ENCODE measurements around the gene OSBP2. TPM values are rescaled to one million over a fixed set of nuclear protein-coding genes. Genes with fewer than 3 reads are reported as not detected.

Gene OSBP2
- total RNA-seq, 1 experiment from 2014 or later: 6.2 TPM

- Mint-ChIP-seq H3K4me3 (ENCODE audit: unreplicated experiment) (peak overlapping the region; percentile 94), H3K27ac (ENCODE audit: unreplicated experiment) (peak overlapping the region; percentile 86), H3K9me3 (ENCODE audit: unreplicated experiment) (no peaks in the 10 kb centered on the region), H3K36me3 (ENCODE audit: insufficient read depth, unreplicated experiment) (no peaks in the 10 kb centered on the region), H3K27me3 (ENCODE audit: insufficient read depth, unreplicated experiment) (no peaks in the 10 kb centered on the region), H3K4me1 (ENCODE audit: low read depth, unreplicated experiment) (peaks cover 17% of the 10 kb centered on the region)
- DNase-seq: no peak
- ChIA-PET POLR2A (no interaction called here), CTCF (interaction anchor here (0.9 to 1.4 kb wide), 3 partner anchors 34 to 87 kb away, joined by 3 to 4 read pairs (median 3); partner anchors contain the start of gene PES1)
- intact Hi-C loops (cut with micrococcal nuclease; ENCODE audit: unreplicated experiment): no loop called here
- peaks cover 4% of the 10 kb centered on the region; the same call in 1 of the 2 replicates for H3K4me1 ChIP-seq
- no peak for TF ChIP-seq CTCF (IDR thresholded peaks at IDR 0.05; ENCODE audit: insufficient read depth in 1 of 2, low read depth in 1 of 2, low read length in 1 of 2, severe bottlenecking in 1 of 2, unreplicated experiment in 1 of 2)
- no peaks in the 10 kb centered on the region; the same call in 1 of the 2 replicates for H3K36me3 ChIP-seq (ENCODE audit: control insufficient read depth, insufficient read depth, low read length)
- H3K27me3 ChIP-seq (replicated peaks; ENCODE audit: control insufficient read depth, insufficient read depth, low read length): no peaks in the 10 kb centered on the region; the same call in 1 of the 2 replicates
- H3K9me3 ChIP-seq: no peaks in the 10 kb centered on the region
- H3K4me3 ChIP-seq (ENCODE audit: low read depth, low read length): peak overlapping the region; percentile 86
- no TSS peak for BruUV-seq (replicated peaks)
Observed at GRCh38 chr22:30668386-30668710, 26.3 kb upstream of the OSBP2 start.

DNA sequence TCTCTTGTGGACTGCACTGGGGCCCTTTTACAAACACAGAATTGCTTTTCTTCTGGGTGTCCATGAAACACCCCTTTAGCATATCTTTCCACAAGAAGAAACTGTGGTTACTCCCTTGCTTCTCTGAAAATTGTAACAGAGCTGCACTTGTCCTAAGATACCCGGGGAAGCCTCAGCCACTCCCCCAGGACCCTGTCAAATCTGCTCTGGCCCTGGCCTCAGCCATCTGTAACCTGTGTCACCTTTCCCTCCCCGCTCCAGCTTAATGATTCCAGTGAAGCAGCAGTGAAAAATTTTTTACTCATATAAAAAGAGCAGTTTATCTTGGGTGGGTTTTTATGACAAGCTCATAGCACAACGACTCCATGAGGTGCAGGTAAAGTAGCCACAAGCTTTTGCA is 23.6 kb upstream of the OSBP2 start:
- H3K36me3 ChIP-seq (ENCODE audit: control insufficient read depth, insufficient read depth, low read length): no peaks in the 10 kb centered on the region
- no peak for TF ChIP-seq CTCF (IDR thresholded peaks at IDR 0.05; ENCODE audit: insufficient read depth in 1 of 2, low read depth in 1 of 2, low read length in 1 of 2, severe bottlenecking in 1 of 2, unreplicated experiment in 1 of 2)
- no peaks in the 10 kb centered on the region for H3K27me3 Mint-ChIP-seq (ENCODE audit: insufficient read depth, unreplicated experiment)
- no peaks in the 10 kb centered on the region for H3K9me3 ChIP-seq
- H3K36me3 Mint-ChIP-seq (ENCODE audit: insufficient read depth, unreplicated experiment): no peaks in the 10 kb centered on the region
- BruUV-seq (replicated peaks): no TSS peak
- H3K27ac Mint-ChIP-seq (ENCODE audit: unreplicated experiment): no peak overlapping the region
- H3K9me3 Mint-ChIP-seq (ENCODE audit: unreplicated experiment): no peaks in the 10 kb centered on the region
- H3K4me3 Mint-ChIP-seq (ENCODE audit: unreplicated experiment): no peak overlapping the region
- intact Hi-C loops (cut with micrococcal nuclease; ENCODE audit: unreplicated experiment): no loop called here
- H3K4me3 ChIP-seq (ENCODE audit: low read depth, low read length): no peak overlapping the region
- POLR2A ChIA-PET: no interaction called here
- H3K27me3 ChIP-seq (replicated peaks; ENCODE audit: control insufficient read depth, insufficient read depth, low read length): no peaks in the 10 kb centered on the region
- peaks cover 10% of the 10 kb centered on the region for H3K4me1 Mint-ChIP-seq (ENCODE audit: low read depth, unreplicated experiment)
- H3K4me1 ChIP-seq: peaks cover 1% of the 10 kb centered on the region; the same call in 1 of the 2 replicates
- CTCF ChIA-PET: no interaction called here
- no peak for DNase-seq

DNA sequence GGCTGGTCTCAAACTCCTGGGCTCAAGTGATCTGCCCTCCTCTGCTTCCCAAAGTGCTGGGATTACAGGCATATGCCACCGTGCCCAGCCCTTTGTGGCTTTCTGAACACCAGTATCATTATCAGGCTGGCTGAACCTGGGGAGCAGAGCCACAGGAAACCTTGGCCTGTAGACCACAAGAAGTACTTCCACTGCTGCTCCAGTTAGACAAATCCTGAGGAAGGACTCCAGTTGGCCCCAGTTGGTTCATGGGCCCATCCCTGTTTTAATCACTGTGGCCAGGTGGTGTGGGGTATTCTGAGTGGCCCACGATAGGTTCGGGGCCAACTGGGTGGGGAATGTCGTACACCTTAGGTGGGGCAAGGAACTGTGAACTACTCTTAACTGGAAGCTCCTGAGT is 21.5 kb upstream of the OSBP2 start:
- H3K27me3 Mint-ChIP-seq (ENCODE audit: insufficient read depth, unreplicated experiment): no peaks in the 10 kb centered on the region
- TF ChIP-seq CTCF (IDR thresholded peaks at IDR 0.05; ENCODE audit: insufficient read depth in 1 of 2, low read depth in 1 of 2, low read length in 1 of 2, severe bottlenecking in 1 of 2, unreplicated experiment in 1 of 2): no peak
- H3K4me3 Mint-ChIP-seq (ENCODE audit: unreplicated experiment): no peak overlapping the region
- no TSS peak for BruUV-seq (replicated peaks)
- Histone ChIP-seq H3K4me1 (no peaks in the 10 kb centered on the region), H3K27me3 (replicated peaks; ENCODE audit: control insufficient read depth, insufficient read depth, low read length) (no peaks in the 10 kb centered on the region), H3K4me3 (ENCODE audit: low read depth, low read length) (no peak overlapping the region), H3K36me3 (ENCODE audit: control insufficient read depth, insufficient read depth, low read length) (no peaks in the 10 kb centered on the region), H3K9me3 (no peaks in the 10 kb centered on the region)
- H3K36me3 Mint-ChIP-seq (ENCODE audit: insufficient read depth, unreplicated experiment): no peaks in the 10 kb centered on the region
- no peak overlapping the region for H3K27ac Mint-ChIP-seq (ENCODE audit: unreplicated experiment)
- intact Hi-C loops (cut with micrococcal nuclease; ENCODE audit: unreplicated experiment): no loop called here
- POLR2A ChIA-PET: no interaction called here
- CTCF ChIA-PET: no interaction called here
- no peaks in the 10 kb centered on the region for H3K4me1 Mint-ChIP-seq (ENCODE audit: low read depth, unreplicated experiment)
- H3K9me3 Mint-ChIP-seq (ENCODE audit: unreplicated experiment): no peaks in the 10 kb centered on the region
- no peak for DNase-seq
